Measurements from ENCODE around the gene ORC3.
A peak's percentile ranks its signal among the peaks of the same experiment; 100 is the strongest.

- TF ChIP-seq ELK1 (IDR thresholded peaks at IDR 0.05; ENCODE audit: borderline replicate concordance, low read depth, low read length) (no peak), CTCF (conservative IDR thresholded peaks at IDR 0.05; ENCODE audit: low read depth, low read length) (peak; percentile 3; the same call in 1 of the 2 replicates)
These were observed at the start of gene ORC3, which contains the start of gene RARS2 for GRCh38 chr6:87589693-87590416.

Measured in IMR-90 (cell line).